HUES64 (cell line): ENCODE results near the gene PCDHB13.
"Not testable (repeated sequence)": the region's sequence is repeated elsewhere in the genome, so short reads cannot be mapped to it uniquely, and the experiment has no call there.

ENCODE experiments used
- H3K27ac ChIP-seq: 2 replicates; pipeline ENCODE4 v1.7.0; 2013; ENCODE audit warnings: low read depth, low read length, inconsistent platforms
- H3K27me3 ChIP-seq: 2 replicates; pipeline ENCODE4 v1.6.1; 2013; ENCODE audit warnings: mild to moderate bottlenecking, low read length; ENCODE audit not compliant: insufficient read depth
- H3K36me3 ChIP-seq: 2 replicates; pipeline ENCODE4 v1.6.1; 2013; ENCODE audit warnings: mild to moderate bottlenecking, low read length; ENCODE audit not compliant: insufficient read depth
- H3K4me1 ChIP-seq: 2 replicates; pipeline ENCODE4 v1.6.1; 2013; ENCODE audit warnings: mild to moderate bottlenecking, low read length, moderate library complexity; ENCODE audit not compliant: insufficient read depth
- H3K4me3 ChIP-seq: 2 replicates; pipeline ENCODE4 v1.5.1; 2013; ENCODE audit warnings: mild to moderate bottlenecking, low read length, moderate library complexity
- H3K9ac ChIP-seq: 2 replicates; pipeline ENCODE4 v1.6.1; 2013; ENCODE audit warnings: mild to moderate bottlenecking, low read depth, low read length
- H3K9me3 ChIP-seq: 2 replicates; pipeline ENCODE4 v1.6.1; 2013; ENCODE audit warnings: low read depth, low read length; ENCODE audit not compliant: insufficient read depth
- WGBS: fragments of 150-250, 120-280 bp; methylation state at CpG from one replicate; pipeline ENCODE4 v1.1.7; 2013; ENCODE audit warnings: missing lambda C conversion rate; 5-methylcytosine and 5-hydroxymethylcytosine counted together

Gene PCDHB13

DNA sequence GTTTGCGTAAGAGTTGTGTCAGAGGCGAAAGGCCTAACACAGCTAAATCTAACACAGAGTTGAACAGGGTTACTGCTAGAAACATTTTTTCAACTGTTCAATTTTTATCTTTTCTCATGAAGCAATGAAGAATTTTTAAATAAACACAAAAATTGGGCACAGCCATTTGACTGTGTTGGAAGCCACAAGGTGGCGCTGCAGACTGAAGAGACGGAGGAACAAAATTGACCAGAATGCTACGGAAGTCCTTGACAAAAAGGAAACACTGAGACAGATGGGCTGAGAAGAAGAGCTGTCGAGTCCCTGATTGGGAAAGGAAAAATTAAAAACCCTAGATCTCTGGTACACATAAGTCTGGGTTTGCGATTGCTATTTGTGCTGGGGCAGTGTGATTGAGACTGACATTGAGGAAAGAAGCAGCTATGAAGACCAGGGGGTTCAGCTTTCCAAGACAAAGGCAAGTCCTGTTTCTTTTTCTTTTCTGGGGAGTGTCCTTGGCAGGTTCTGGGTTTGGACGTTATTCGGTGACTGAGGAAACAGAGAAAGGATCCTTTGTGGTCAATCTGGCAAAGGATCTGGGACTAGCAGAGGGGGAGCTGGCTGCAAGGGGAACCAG is 26.7 kb upstream of the PCDHB13 start, which contains the start of gene PCDHB9:
Gene PCDHB9, plus strand, starts transcription at position 265 of the 616 bp plus-strand sequence. Its CDS starts 158 bp downstream, at position 423.
- WGBS = 51% methylated on average over 7 of the region's 9 CpGs
- Histone ChIP-seq H3K27ac (no peak within 1 kb of the TSS), H3K4me3 (no peak within 1 kb of the TSS), H3K4me1 (no peaks in the 10 kb centered on the region), H3K9ac (no peak within 1 kb of the TSS), H3K9me3 (peaks cover 7% of the 10 kb centered on the region; the same call in 1 of the 2 replicates), H3K27me3 (no peaks in the 10 kb centered on the region), H3K36me3 (no peaks in the 10 kb centered on the region)

DNA sequence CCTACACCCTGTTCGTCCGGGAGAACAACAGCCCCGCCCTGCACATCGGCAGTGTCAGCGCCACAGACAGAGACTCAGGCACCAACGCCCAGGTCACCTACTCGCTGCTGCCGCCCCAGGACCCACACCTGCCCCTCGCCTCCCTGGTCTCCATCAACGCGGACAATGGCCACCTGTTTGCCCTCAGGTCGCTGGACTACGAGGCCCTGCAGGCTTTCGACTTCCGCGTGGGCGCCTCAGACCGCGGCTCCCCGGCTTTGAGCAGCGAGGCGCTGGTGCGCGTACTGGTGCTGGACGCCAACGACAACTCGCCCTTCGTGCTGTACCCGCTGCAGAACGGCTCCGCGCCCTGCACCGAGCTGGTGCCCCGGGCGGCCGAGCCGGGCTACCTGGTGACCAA is 25.0 kb upstream of the PCDHB13 start:
- 96% methylated on average over 27 of the region's 37 CpGs for WGBS
- H3K27me3 ChIP-seq, H3K36me3 ChIP-seq, H3K9ac ChIP-seq, H3K9me3 ChIP-seq, H3K4me1 ChIP-seq, H3K27ac ChIP-seq, H3K4me3 ChIP-seq: not testable (repeated sequence)

DNA sequence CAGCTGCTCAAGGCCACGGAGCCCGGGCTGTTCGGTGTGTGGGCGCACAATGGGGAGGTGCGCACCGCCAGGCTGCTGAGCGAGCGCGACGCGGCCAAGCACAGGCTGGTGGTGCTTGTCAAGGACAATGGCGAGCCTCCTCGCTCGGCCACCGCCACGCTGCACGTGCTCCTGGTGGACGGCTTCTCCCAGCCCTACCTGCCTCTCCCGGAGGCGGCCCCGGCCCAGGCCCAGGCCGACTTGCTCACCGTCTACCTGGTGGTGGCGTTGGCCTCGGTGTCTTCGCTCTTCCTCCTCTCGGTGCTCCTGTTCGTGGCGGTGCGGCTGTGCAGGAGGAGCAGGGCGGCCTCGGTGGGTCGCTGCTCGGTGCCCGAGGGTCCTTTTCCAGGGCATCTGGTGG is 24.6 kb upstream of the PCDHB13 start:
- H3K9me3 ChIP-seq, H3K9ac ChIP-seq: not testable (repeated sequence)
- 95% methylated on average over 30 of the region's 35 CpGs for WGBS

DNA sequence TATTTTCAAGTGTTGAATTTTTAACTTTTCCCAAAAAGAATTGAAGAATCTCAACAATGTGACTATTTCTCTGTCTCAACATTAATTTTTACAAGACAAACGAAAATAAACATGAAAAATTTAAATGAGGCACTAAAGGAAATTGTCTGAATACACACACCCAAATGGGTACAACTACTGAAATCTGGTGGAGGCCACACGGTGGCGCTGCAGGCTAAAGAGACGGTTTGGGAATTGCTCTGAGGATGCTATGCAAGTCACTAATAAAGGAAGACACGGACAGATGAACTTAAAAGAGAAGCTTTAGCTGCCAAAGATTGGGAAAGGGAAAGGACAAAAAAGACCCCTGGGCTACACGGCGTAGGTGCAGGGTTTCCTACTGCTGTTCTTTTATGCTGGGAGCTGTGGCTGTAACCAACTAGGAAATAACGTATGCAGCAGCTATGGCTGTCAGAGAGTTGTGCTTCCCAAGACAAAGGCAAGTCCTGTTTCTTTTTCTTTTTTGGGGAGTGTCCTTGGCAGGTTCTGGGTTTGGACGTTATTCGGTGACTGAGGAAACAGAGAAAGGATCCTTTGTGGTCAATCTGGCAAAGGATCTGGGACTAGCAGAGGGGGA is 21.5 kb upstream of the PCDHB13 start, which contains the start of gene PCDHB10:
Gene PCDHB10, plus strand, starts transcription at position 244 of the 616 bp plus-strand sequence. Its CDS starts 200 bp downstream, at position 444.
- H3K4me3 ChIP-seq = peak within 1 kb of the TSS; percentile 57
- H3K9ac ChIP-seq = peak within 1 kb of the TSS; percentile 60; the same call in 1 of the 2 replicates
- WGBS = 26% methylated on average over 8 of the region's 10 CpGs
- no peaks in the 10 kb centered on the region for H3K27me3 ChIP-seq
- peaks cover 22% of the 10 kb centered on the region; the same call in 1 of the 2 replicates for H3K9me3 ChIP-seq
- no peaks in the 10 kb centered on the region for H3K36me3 ChIP-seq
- H3K4me1 ChIP-seq = no peaks in the 10 kb centered on the region
- no peak within 1 kb of the TSS for H3K27ac ChIP-seq

More for the DNA sequence above, 24.6 kb upstream of the PCDHB13 start:
- not testable (repeated sequence) for H3K27me3 ChIP-seq, H3K27ac ChIP-seq, H3K36me3 ChIP-seq, H3K4me1 ChIP-seq, H3K4me3 ChIP-seq

DNA sequence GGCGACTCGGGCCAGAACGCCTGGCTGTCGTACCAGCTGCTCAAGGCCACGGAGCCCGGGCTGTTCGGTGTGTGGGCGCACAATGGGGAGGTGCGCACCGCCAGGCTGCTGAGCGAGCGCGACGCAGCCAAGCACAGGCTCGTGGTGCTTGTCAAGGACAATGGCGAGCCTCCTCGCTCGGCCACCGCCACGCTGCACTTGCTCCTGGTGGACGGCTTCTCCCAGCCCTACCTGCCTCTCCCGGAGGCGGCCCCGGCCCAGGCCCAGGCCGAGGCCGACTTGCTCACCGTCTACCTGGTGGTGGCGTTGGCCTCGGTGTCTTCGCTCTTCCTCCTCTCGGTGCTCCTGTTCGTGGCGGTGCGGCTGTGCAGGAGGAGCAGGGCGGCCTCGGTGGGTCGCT is 19.4 kb upstream of the PCDHB13 start:
- not testable (repeated sequence) for H3K4me3 ChIP-seq, H3K9ac ChIP-seq, H3K36me3 ChIP-seq, H3K27me3 ChIP-seq, H3K4me1 ChIP-seq, H3K27ac ChIP-seq
- WGBS = 92% methylated on average over 30 of the region's 37 CpGs
- peaks cover 22% of the 10 kb centered on the region; the same call in 1 of the 2 replicates for H3K9me3 ChIP-seq

DNA sequence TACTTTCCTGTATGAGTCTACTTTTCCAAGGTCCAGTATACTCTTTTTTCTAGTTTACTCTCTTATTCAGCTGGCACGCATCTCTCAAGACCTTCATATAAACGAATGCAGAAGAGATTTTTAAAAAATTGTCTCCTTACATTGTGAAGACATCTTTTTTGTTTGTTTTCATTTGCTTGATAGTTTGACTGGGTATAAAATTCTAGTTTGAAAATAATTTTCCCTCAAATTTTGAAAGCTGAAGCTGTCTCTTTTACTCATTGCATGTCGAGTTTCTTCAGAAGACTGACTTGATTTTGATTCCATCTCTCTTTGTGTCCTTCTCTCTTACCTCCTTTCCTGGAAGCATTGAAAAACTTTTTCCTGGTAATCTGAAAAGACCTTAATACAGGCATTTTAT is 17.4 kb upstream of the PCDHB13 start:
- Histone ChIP-seq H3K36me3 (no peaks in the 10 kb centered on the region), H3K27ac (no peak overlapping the region), H3K9ac (no peak overlapping the region), H3K4me1 (no peaks in the 10 kb centered on the region), H3K4me3 (no peak overlapping the region), H3K27me3 (no peaks in the 10 kb centered on the region), H3K9me3 (peaks cover 22% of the 10 kb centered on the region; the same call in 1 of the 2 replicates)
- WGBS = 56% methylated on average over 2 of the region's 3 CpGs

DNA sequence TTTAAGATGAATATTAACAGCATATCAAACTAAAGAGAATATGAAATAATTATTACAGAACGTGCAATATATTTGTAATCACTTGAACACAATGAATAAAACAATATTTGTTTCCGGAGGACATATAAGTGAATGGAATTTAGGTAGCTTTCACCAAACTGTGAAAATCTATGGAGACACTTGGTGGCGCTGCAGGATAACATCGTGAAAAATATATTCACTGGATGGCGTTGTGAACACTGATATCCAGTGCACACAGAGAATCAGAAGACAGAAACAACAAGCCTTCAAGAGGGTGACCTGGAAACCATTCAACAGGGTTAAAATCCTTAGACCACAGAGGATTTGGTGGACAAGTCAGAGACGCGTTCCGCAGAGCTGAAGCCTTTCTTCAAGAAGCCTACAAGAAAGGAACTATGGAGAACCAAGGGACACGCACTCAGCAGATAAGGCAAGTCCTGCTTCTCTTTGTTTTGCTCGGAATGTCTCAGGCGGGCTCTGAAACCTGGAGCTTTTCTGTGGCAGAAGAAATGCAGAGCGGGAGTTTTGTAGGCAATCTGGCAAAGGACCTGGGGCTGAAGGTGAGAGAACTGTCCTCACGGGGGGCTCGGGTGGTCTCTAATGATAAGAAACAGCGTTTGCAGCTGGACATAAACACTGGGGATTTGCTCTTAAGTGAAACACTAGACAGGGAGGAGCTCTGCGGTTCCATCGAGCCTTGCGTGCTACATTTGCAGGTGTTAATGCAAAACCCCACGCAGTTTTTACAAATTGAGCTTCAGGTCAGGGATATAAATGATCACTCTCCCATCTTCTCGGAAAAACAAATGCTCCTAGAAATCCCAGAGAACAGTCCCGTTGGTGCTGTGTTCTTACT is 14.1 kb upstream of the PCDHB13 start, which contains the start of gene PCDHB11:
Gene PCDHB11, plus strand, starts transcription at position 269 of the 877 bp plus-strand sequence. Its CDS starts 148 bp downstream, at position 417.
- Histone ChIP-seq H3K9me3 (peaks cover 22% of the 10 kb centered on the region; the same call in 1 of the 2 replicates), H3K4me3 (peak within 1 kb of the TSS; percentile 17; the same call in 1 of the 2 replicates), H3K9ac (no peak within 1 kb of the TSS), H3K36me3 (no peaks in the 10 kb centered on the region), H3K27ac (no peak within 1 kb of the TSS), H3K4me1 (no peaks in the 10 kb centered on the region), H3K27me3 (no peaks in the 10 kb centered on the region)
- WGBS = 81% methylated on average over 20 of the region's 21 CpGs

DNA sequence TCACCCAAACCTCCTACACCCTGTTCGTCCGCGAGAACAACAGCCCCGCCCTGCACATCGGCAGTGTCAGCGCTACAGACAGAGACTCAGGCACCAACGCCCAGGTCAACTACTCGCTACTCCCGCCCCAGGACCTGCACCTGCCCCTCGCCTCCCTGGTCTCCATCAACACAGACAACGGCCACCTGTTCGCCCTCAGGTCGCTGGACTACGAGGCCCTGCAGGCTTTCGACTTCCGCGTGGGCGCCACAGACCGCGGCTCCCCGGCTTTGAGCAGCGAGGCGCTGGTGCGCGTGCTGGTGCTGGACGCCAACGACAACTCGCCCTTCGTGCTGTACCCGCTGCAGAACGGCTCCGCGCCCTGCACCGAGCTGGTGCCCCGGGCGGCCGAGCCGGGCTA is 12.6 kb upstream of the PCDHB13 start:
- H3K9me3 ChIP-seq, H3K27me3 ChIP-seq, H3K9ac ChIP-seq, H3K27ac ChIP-seq, H3K4me1 ChIP-seq, H3K36me3 ChIP-seq, H3K4me3 ChIP-seq: not testable (repeated sequence)
- WGBS = 94% methylated on average over 21 of the region's 38 CpGs

DNA sequence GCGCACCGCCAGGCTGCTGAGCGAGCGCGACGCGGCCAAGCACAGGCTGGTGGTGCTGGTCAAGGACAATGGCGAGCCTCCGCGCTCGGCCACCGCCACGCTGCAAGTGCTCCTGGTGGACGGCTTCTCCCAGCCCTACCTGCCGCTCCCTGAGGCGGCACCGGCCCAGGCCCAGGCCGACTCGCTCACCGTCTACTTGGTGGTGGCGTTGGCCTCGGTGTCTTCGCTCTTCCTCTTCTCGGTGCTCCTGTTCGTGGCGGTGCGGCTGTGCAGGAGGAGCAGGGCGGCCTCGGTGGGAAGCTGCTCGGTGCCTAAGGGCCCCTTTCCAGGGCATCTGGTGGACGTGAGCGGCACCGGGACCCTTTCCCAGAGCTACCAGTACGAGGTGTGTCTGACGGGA is 12.1 kb upstream of the PCDHB13 start:
- H3K4me3 ChIP-seq, H3K9ac ChIP-seq, H3K4me1 ChIP-seq, H3K9me3 ChIP-seq, H3K36me3 ChIP-seq, H3K27ac ChIP-seq, H3K27me3 ChIP-seq: not testable (repeated sequence)
- 96% methylated on average over 33 of the region's 35 CpGs for WGBS

DNA sequence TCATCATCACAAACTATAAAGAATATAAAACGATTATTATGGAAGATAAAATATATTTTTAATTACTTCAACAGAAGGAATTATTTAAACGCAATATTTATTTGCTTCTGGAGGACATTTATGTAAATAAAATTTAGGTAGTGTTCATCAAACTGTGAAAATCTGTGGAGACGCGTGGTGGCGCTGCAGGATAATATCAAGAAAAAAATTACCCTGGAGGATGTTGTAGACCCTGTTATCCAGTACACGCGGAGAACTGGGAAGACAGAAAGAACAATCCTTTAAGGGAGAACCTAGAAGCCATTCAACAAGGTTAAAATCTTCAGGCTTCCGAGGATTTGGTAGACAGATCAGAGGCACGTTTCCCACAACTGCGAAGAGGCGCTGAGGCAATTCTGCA is 5.2 kb upstream of the PCDHB13 start, which contains the start of gene PCDHB12:
Gene PCDHB12, plus strand, starts transcription at position 242 of the 400 bp plus-strand sequence. CDS start 189 bp downstream, outside the sequence.
- H3K4me1 ChIP-seq = no peaks in the 10 kb centered on the region

DNA sequence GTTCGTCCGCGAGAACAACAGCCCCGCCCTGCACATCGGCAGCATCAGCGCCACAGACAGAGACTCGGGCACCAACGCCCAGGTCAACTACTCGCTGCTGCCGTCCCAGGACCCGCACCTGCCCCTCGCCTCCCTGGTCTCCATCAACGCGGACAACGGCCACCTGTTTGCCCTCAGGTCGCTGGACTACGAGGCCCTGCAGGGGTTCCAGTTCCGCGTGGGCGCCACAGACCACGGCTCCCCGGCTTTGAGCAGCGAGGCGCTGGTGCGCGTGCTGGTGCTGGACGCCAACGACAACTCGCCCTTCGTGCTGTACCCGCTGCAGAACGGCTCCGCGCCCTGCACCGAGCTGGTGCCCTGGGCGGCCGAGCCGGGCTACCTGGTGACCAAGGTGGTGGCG is 3.4 kb upstream of the PCDHB13 start:
- H3K9me3 ChIP-seq, H3K36me3 ChIP-seq, H3K4me3 ChIP-seq, H3K4me1 ChIP-seq, H3K9ac ChIP-seq, H3K27ac ChIP-seq, H3K27me3 ChIP-seq: not testable (repeated sequence)
- WGBS = 96% methylated on average over 26 of the region's 39 CpGs

More for the DNA sequence above, 5.2 kb upstream of the PCDHB13 start, which contains the start of gene PCDHB12:
- Histone ChIP-seq H3K9me3 (no peaks in the 10 kb centered on the region), H3K9ac (no peak within 1 kb of the TSS), H3K36me3 (no peaks in the 10 kb centered on the region), H3K4me3 (peak within 1 kb of the TSS; percentile 33), H3K27me3 (no peaks in the 10 kb centered on the region), H3K27ac (no peak within 1 kb of the TSS)
- 87% methylated on average over 10 of the region's 11 CpGs for WGBS
